ENCODE data around the gene CNOT3. TPM values are rescaled to one million over a fixed set of nuclear protein-coding genes. Genes with fewer than 3 reads are reported as not detected.

The CNOT3 gene
- total and polyA plus RNA-seq, 3 donors from 2014 or later, result 79.3 to 94.3 (median 79.9) TPM

GRCh38 chr19:54128796-54129616 lies 8.6 kb upstream of the CNOT3 start:
- no peaks in the 10 kb centered on the region for H3K4me1 ChIP-seq
- no peaks in the 10 kb centered on the region for H3K9me3 ChIP-seq
- H3K36me3 ChIP-seq (ENCODE audit: low read depth, missing control alignments), result no peaks in the 10 kb centered on the region
- no peak for DNase-seq
- H3K27ac ChIP-seq, result no peak overlapping the region
- TF ChIP-seq POLR2A (IDR thresholded peaks at IDR 0.05) (no peak), CTCF (IDR thresholded peaks at IDR 0.05) (no peak)
- H3K4me3 ChIP-seq, result no peak overlapping the region
- no peaks in the 10 kb centered on the region for H3K27me3 ChIP-seq
- intact Hi-C loops (cut with DNase I; ENCODE audit: low total_unique reads), result no loop called here
- WGBS, 2 donors, result 89 to 96% methylated on average over 5 to 41 of the region's 41 CpGs

- Histone ChIP-seq H3K27me3 (no peaks in the 10 kb centered on the region), H3K4me1 (no peaks in the 10 kb centered on the region), H3K9me3 (no peaks in the 10 kb centered on the region), H3K4me3 (no peak overlapping the region), H3K27ac (no peak overlapping the region), H3K36me3 (ENCODE audit: low read depth, missing control alignments) (no peaks in the 10 kb centered on the region)
- TF ChIP-seq CTCF (IDR thresholded peaks at IDR 0.05) (no peak), POLR2A (IDR thresholded peaks at IDR 0.05) (no peak)
- 94 to 95% methylated on average over 19 to 20 of the region's 20 CpGs for WGBS, 2 donors
- no peak for DNase-seq
- intact Hi-C loops (cut with DNase I; ENCODE audit: low total_unique reads), result no loop called here
Observed at GRCh38 chr19:54129617-54129996, 8.0 kb upstream of the CNOT3 start.

GRCh38 chr19:54133312-54133956 lies 4.1 kb upstream of the CNOT3 start:
- H3K27ac ChIP-seq, result no peak overlapping the region
- intact Hi-C loops (cut with DNase I; ENCODE audit: low total_unique reads), result no loop called here

GRCh38 chr19:54133957-54134590 lies 3.5 kb upstream of the CNOT3 start:
- intact Hi-C loops (cut with DNase I; ENCODE audit: low total_unique reads), result no loop called here
- DNase-seq, result no peak
- Histone ChIP-seq H3K4me1 (peaks cover 15% of the 10 kb centered on the region), H3K9me3 (no peaks in the 10 kb centered on the region), H3K27ac (no peak overlapping the region), H3K36me3 (ENCODE audit: low read depth, missing control alignments) (no peaks in the 10 kb centered on the region), H3K4me3 (no peak overlapping the region), H3K27me3 (no peaks in the 10 kb centered on the region)
- 63 to 64% methylated on average over 2 of the region's 2 CpGs for WGBS, 2 donors
- TF ChIP-seq POLR2A (IDR thresholded peaks at IDR 0.05), result no peak
- no peak for TF ChIP-seq CTCF (IDR thresholded peaks at IDR 0.05)

More at GRCh38 chr19:54133312-54133956, 4.1 kb upstream of the CNOT3 start:
- no peaks in the 10 kb centered on the region for H3K9me3 ChIP-seq
- H3K36me3 ChIP-seq (ENCODE audit: low read depth, missing control alignments), result no peaks in the 10 kb centered on the region
- H3K27me3 ChIP-seq, result no peaks in the 10 kb centered on the region
- TF ChIP-seq POLR2A (IDR thresholded peaks at IDR 0.05), result no peak
- TF ChIP-seq CTCF (IDR thresholded peaks at IDR 0.05), result no peak
- H3K4me1 ChIP-seq, result peaks cover 9% of the 10 kb centered on the region
- no peak for DNase-seq
- 72 to 76% methylated on average over 10 of the region's 10 CpGs for WGBS, 2 donors
- no peak overlapping the region for H3K4me3 ChIP-seq
